Epidermal melanocyte (primary cell): ENCODE results near the gene IFI27.

Experiments used
- DNase-seq: peaks from one replicate; pipeline ENCODE4 v3.0.0; 2011; ENCODE audit warnings: low spot score; ENCODE audit not compliant: insufficient read length

Gene IFI27

GRCh38 chr14:94124582-94125377 lies 14.2 kb downstream of the IFI27 start:
- DNase-seq = no peak

DNA sequence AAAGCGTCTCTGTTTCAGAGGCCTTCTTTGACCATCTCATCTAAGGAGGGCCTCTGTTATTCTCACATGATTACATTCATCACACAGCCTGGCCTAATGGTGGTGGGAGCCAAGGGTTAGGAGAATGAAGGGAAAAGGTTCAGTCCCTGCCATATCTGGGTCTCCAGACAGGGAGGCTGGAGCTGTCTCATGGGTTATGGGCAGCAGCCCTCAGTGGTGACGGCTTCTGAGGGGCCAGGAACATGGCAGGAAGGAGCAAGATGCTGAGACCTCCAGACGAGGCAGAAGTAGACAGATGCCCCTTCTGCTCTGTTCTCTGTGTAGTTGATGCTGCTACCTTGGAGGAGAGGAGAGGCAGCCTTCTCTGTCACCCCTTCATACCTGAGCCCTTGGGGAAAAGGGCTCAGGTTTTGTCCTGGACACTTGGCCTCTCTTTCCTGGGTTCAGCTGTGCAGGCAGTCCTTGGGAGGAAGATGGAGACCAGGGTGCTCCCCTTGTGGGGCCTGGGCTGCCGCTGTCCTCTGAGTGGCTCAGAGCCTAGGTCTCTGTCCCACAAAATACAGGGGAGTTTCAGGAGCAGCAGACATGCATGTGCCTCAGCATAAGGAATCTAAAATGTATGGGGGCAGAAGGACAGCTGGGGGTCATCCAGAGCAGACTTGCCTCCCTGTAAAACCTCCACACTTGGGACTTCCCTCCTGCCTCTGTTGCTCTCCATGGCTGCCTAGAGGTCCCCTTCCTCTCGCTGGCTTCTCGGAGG lies 15.3 kb downstream of the IFI27 start:
- no peak for DNase-seq

- DNase-seq = no peak
Observed at GRCh38 chr14:94126419-94126677, 15.8 kb downstream of the IFI27 start.

DNA sequence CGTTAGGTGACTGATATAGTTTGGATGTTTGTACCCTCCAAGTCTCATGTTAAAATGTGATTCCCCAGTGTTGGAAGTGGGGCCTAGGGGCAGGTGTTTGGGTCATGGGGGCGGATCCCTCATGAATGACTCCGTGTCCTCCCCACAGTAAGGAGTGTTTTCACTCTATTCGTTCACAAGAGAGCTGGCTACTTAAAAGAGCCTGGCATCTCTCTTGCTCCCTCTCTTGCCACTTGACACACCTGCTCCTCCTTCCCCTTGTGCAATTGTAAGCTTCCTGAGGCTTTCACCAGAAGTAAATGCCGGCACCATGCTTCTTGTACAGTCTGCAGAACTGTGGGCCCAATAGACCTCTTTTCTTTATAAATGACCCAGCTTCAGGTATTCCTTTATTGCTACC lies 16.3 kb downstream of the IFI27 start:
- no peak for DNase-seq

DNA sequence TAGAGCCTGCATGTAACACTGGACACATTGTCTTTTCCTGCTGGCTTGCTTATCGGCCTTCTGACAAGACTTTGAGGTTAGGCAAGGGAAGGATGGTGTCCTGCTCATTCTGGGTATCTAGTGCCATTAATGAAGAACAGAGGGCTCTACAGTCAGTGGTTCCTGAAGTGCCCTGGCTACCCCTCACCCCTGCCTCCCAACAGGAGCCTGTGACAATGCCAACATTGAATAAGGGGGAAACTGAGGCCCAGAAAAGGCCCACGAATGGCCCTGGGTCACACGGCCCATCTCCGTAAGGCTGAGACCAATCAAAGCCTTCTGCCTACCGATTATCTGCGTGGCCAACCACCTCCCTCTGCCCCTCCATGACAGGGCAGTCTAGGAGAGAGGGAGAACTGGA lies 16.8 kb downstream of the IFI27 start:
- DNase-seq = no peak

DNA sequence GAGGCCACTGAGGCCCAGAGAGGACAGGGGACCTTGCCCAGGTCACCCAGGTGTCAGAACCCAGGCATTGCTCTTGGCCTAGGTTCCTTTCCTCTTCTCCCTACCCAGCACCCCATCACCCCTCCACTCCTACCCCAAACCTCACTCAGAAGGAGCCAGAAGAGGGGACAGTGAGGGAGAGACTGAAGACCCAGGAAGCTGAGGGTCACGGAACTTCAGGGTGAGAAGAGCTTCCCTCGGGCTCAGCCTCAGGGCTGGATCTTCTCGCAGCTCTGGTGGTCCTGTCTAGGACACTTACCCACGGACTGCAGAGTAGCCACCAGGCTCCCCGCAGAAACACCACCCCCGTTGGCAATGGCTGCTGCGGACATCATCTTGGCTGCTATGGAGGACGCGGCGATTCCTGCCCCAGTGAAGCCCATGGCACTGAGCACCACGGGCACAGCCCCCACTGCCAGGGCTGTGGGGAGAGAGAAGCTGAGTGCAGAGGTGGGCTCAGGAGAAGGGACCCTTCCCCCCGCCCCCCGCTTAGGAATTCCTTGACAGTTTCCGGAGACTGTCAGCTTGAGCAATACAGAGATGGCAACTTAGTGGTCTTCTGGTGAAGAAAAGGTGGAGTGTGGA lies 17.8 kb downstream of the IFI27 start:
- DNase-seq = no peak

DNA sequence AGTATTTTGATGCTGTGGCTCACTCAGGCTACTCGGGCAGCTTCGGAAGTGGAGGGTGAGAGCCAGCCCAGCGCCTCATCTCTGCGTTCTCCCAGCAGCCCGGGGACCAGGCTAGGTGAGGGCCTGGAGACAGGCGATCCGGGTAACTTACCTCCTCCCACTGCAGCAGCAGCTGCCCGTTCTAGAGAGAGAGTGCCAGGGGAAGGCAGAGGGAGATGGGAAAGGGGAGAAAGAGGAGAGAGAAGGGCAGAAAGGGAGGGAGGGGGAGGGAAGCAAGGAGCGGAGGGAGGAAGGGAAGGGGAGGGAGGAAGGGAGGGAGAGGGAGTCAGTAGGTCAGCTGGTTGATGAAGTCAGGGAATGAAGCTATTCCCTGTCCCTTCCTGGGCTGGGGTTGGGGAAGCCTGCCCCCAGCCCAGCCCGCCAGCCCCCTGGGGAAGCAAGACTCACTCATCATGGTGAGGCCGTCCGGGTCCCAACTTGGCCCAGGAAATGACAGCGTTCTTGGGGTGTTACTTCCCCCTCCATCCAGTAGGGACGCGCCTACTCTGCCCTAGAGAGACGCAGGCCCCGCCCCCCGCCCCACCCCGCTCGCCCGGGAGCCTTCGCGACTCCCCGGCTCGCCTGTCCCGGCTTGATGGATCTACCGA lies 18.7 kb downstream of the IFI27 start, which contains the start of gene IFI27L2:
Gene IFI27L2 (minus strand): TSS at position 494 of the 647 bp plus-strand sequence. CDS start 40 bp downstream, at position 454.
- DNase-seq = peak; percentile 84

DNA sequence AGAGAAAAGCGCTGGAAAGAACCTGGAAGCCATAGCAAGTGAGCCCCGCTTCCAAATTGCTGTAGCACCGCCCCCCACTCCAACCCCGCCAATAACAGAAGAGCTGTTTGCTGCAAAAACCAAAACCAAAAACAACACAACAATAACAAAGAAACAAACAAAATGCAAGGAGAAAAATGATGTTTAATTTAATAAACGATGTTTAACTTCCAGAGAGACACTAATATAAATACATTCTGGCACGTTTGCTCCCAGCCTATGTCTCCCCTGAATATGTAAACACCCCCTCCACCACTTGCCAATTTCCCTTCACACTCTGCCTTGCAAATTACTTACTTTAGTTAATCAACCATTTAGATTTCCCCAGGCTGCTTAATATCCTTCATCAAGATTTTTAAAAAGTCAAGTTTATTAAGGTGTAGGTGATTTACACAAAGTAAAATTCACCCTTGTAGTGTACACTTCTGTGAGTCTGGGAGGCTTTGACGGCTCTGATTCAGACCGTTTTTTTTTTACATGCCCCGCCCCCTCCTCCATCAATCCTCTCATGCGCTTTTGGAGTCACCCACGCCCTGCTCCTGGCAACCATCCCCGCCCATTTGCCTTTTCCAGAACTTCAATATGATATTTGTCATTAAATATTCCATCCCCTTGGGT lies 19.4 kb downstream of the IFI27 start:
- DNase-seq = peak; percentile 27

DNA sequence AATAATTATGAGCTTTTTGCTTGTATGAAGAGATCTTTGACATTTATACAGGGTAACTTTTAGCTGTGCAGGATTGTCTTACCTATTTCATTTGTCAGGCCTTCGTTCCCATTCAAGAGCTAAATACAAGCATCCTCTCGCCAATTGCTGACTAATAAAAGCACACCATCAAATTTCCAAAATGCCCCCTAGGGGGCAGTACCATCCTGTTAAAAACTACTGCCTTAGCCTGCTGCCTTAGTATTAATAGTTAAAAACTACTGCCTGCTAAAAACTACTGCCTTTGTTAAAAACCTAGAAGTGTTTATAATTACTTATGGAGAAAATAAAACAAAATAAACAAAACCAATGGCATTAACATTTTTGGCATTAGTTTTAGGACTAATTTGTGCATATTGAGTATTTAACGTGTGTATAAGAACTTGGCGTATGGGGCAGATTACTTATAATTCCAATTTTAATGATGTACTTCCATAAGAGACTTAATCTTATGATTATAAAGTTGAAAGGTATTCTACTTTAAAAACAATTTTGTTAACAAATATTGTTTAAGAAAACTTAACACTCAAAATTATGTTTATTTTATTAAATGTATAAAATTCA lies 21.9 kb downstream of the IFI27 start:
- peak; percentile 23 for DNase-seq

GRCh38 chr14:94135476-94135875 lies 24.9 kb downstream of the IFI27 start:
- DNase-seq = no peak

DNA sequence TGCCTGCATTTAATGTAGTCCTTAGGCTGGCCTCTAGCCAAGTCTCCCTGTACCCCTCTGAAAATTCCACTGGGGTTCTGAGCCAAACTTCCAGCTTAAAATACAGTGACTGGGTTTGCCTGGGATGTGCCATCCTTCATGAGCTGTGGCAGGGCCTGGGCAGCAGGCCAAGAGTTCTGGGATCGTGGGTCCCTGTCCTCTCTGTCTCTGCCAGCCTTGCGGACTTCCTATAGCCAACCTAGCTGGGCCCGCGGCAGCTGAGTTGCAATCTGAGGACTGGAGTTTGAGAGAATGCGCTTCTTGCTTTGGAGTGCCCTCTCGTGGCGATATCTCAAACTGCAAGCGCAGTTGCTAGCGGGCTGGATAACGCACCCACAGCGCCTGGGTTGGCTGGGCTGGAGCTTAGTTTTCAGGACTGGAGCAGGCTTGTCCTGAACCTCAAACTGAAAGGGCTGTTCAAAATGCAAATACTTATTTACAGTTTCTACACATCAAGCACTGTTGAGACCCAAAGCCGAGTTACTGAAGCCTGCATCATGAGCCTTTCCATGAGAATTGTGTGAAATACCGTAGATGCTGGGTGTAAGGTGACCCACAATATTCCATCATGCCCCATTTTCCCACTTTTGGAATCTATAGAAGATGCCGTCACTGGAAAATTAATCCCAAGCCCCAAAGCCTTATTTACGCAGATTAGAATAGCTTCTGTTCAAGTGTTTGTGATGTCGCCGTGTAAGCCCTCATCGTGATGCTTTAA lies 26.2 kb downstream of the IFI27 start:
- DNase-seq = peak; percentile 72

DNA sequence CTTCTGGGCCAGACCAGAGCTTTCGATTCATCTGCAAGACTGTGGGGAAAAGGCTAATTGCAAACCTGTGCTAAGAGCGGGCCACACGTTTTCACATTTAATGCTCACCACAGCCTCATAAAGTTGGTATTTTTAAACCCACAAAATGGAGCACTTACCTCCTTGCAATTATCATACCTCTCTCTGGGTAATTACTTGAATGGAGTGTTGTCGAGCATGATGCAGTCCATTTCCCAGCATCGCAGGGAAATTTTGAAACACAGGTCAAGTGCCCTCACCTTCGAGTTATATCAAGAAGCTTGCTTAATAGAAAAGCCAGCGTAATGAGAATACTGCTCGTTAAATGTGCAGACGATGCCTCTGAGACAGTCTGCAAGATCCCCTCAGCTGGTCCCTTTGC lies 27.7 kb downstream of the IFI27 start:
- no peak for DNase-seq

GRCh38 chr14:94139006-94139405 lies 28.5 kb downstream of the IFI27 start:
- DNase-seq = no peak

DNA sequence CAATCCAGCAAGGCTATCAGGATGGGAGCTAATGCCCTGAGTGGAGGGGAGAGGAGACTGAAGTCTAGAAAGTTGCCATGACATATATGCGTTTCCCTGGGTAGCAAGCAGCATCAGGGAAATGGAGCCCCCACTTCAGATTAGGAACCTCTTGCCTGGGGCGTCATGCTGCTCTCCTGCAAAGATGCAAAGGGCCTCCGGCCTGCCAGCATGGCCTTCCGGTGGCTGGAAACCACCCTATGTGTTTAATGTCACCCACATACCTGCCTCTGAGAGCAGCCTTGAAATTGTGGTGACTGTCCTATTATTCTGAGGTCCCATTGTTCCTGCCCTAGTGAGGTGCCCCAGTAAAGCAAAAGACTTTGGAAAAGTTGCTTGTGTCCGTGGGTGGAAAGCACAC lies 28.9 kb downstream of the IFI27 start:
- no peak for DNase-seq

DNA sequence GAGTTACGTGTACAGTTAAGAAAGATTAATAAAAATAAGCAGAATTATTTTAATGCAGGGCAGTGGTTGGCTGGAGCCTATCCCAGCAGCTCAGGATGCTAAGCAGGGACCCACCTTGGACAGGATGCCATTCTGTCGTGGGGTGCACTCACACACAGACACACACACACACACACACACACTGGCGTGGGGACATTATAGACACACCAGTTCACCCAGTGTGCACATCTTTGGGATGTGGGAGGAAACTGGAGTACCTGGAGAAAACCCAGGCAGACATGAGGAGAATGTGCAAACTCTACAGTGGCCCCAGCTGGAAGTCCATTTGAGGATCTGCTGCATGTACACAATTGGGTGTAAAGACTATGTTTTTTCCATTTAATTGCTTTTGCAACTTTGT lies 31.7 kb downstream of the IFI27 start:
- DNase-seq = no peak

DNA sequence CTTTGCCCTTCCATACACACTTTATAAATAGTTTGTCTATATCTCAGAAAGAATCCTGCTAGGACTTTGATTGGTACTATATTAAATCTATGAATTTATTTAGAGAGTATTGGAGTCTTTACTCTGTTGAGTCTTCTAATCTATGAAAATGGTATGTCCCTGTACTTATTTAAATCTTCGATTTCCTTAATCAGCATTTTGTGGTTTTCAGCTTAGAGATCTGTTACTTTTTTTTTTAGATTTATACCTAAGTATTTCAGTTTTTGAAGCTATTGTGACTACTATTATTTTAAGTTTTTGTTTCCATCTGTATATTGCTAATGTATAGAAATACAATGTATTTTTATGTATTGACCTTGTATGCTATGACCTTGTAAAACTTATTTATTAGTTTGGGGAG lies 32.3 kb downstream of the IFI27 start:
- no peak for DNase-seq

DNA sequence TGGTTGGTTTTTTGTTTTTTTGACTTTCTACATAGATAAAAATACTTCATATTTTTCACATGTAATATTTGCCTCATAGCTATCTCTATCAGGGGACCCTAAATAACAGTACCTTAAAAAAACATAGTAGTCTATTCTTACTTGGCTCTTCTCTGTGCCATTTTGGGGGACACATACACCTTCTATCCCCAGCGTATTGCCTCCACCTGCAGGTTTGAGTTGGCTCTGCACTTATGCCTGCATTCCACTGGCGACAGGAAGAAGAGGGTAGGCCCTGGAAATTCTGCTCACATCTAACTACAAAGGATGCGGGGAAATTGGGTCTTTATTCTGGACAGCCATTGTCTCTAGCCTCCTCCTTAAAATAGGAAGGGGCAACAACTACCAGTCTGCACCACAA lies 32.7 kb downstream of the IFI27 start:
- no peak for DNase-seq

- no peak for DNase-seq
Observed at GRCh38 chr14:94143711-94144110, 33.2 kb downstream of the IFI27 start.

DNA sequence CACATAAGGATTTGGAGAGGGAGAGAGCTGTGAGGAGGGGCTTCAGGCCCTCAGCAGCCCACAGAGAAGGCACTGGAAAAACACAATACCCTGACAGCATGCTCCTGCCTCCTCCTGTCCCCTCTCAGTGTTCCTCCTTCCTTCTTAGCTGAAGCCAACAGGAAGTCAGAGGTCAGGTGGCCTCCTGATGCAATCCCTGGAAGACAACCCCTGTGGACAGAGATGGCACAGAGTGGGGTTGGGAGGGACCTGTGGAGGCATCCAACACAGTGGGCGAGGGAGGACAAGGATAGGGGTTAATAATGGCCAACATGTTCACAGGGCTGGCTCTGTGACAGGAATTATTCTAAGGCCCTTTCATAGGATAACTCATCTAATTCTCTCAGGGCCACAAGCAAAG lies 34.2 kb downstream of the IFI27 start:
- no peak for DNase-seq

DNA sequence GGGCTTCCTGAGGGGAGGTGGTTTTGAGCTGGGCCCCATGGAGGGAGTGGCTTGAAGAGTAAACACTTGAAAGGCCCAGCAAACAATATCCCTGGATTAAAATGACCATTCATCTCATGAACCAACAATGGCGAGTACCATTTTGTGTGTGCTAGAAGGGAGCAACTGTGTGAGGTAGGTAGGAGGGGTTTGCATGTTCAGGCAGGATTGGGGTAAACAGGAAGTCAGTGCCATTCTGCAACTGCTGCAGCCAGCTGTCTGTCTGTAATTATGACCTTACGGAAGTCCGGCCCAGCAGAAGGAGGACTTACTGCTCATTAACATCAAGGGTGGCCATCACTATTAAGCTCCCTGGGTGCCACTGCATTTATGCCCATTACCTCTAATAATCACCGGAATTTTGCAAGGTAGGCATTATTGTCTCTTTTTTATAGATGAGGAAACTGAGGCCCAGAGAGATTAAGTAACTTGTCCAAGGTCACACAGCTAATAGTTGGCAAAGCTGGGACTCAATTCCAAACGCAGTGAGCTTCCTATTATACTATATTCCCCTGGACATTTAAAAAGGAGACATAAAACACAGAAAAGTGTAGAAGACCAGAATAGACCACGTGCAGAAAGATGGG lies 35.5 kb downstream of the IFI27 start:
- no peak for DNase-seq
